Measurements from ENCODE around the gene SLIT1.

The SLIT1 gene

GRCh38 chr10:96992721-96993120 is 193.0 kb downstream of the SLIT1 start:
- no peak for DNase-seq

GRCh38 chr10:96991313-96991841 is 194.4 kb downstream of the SLIT1 start:
- DNase-seq = no peak

GRCh38 chr10:96988426-96988825 is 197.3 kb downstream of the SLIT1 start:
- no peak for DNase-seq

- no peak for DNase-seq
These were observed 197.9 kb downstream of the SLIT1 start for GRCh38 chr10:96987842-96988175.

GRCh38 chr10:96987141-96987841 is 198.5 kb downstream of the SLIT1 start:
- no peak for DNase-seq

- DNase-seq = no peak
These were observed 199.4 kb downstream of the SLIT1 start for GRCh38 chr10:96986200-96986856.

GRCh38 chr10:96984541-96985131 is 201.1 kb downstream of the SLIT1 start:
- no peak for DNase-seq

GRCh38 chr10:96982149-96982930 is 203.4 kb downstream of the SLIT1 start:
- no peak for DNase-seq

GRCh38 chr10:96978621-96979154 is 207.1 kb downstream of the SLIT1 start:
- no peak for DNase-seq

- DNase-seq = no peak
These were observed 210.6 kb downstream of the SLIT1 start for GRCh38 chr10:96975136-96975535.

GRCh38 chr10:96973809-96974747 is 211.7 kb downstream of the SLIT1 start:
- DNase-seq = no peak

GRCh38 chr10:96972264-96972663 is 213.5 kb downstream of the SLIT1 start:
- DNase-seq = no peak

GRCh38 chr10:96971324-96971723 is 214.4 kb downstream of the SLIT1 start:
- no peak for DNase-seq

- no peak for DNase-seq
These were observed 216.9 kb downstream of the SLIT1 start for GRCh38 chr10:96968682-96969423.

- DNase-seq = no peak
These were observed 217.9 kb downstream of the SLIT1 start for GRCh38 chr10:96967847-96968246.

- no peak for DNase-seq
These were observed 221.6 kb downstream of the SLIT1 start for GRCh38 chr10:96964131-96964530.

- no peak for DNase-seq
These were observed 224.9 kb downstream of the SLIT1 start for GRCh38 chr10:96960872-96961271.

GRCh38 chr10:96959733-96960132 is 226.0 kb downstream of the SLIT1 start:
- no peak for DNase-seq

- DNase-seq = no peak
These were observed 227.7 kb downstream of the SLIT1 start for GRCh38 chr10:96958071-96958470.

- no peak for DNase-seq
These were observed 230.0 kb downstream of the SLIT1 start for GRCh38 chr10:96955794-96956193.

- no peak for DNase-seq
These were observed 233.8 kb downstream of the SLIT1 start for GRCh38 chr10:96951954-96952353.

Data from NCI-H82 (cell line).